ENCODE results near the gene UST.
"Not testable (repeated sequence)": the region's sequence is repeated elsewhere in the genome, so short reads cannot be mapped to it uniquely, and the experiment has no call there.

Gene UST

DNA sequence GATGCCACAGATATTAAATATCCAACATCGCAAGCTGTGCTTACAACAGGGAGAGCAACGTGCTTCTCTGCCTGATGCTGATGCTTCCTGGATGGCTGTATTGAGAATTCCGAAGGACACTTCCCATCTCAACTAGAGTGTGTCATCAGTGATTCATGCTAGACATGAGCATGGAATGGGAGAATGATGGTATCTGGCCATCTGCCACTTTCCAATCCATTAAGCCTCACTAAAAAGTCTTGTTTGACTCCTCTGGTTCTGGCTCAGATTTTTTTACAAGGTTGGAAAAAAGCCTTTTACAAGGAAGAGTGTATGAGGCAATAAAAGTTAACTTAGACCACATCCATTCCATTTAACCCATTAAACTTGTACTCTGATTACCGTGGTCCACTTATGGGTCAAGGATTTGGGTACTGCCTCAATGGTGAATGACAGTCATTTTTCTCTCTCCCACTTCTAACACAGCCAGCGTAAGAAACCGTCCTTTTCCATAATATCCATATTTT is 265.3 kb downstream of the UST start:
- DNase-seq: peak; percentile 99

- DNase-seq: no peak
Observed at GRCh38 chr6:149013586-149014344, 266.9 kb downstream of the UST start.

DNA sequence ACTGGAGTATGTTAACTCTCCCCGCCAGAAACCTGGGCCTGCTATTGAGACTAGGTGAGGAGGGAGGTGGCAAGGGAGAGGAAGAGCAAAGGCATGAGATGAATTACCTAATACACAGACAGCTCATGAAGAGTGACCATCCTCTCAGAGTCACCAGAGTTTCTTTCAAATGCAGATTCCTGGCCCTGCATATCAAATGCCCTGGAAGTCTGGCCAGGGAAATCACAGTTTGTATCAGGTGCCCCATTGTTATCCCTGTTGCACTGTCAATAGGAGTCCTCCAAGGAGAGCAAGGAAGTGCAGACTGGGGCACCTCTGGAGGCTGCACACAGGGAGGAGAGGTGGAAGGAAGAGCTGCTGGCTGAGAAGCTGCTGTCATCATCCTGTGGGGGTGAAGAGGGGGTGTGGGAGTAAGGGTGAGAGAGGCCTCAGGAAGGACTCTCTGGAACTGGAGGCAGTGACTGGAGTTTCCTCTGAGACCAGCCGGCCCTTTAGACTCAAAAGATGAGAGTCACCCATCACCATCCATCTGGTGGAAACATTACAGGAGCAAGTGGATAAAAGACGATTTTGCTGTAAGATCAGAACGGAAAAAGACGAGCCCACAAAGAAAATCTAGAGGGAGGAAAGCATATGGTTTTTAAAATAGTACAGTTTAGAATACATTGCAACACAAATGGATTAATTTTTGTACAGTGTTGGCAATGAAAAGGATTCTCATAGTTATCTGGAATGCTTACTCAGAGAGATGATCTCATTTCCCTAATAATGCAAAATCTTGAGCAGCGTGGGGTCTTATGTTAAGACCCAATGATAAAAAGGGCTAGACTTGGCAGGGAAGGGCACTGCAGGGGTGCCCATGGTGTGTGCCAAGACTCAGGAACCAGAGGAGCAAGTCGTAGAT is 268.1 kb downstream of the UST start:
- peak; percentile 91 for DNase-seq

- DNase-seq: peak; percentile 43
Observed at GRCh38 chr6:149015535-149016525, 269.0 kb downstream of the UST start.

DNA sequence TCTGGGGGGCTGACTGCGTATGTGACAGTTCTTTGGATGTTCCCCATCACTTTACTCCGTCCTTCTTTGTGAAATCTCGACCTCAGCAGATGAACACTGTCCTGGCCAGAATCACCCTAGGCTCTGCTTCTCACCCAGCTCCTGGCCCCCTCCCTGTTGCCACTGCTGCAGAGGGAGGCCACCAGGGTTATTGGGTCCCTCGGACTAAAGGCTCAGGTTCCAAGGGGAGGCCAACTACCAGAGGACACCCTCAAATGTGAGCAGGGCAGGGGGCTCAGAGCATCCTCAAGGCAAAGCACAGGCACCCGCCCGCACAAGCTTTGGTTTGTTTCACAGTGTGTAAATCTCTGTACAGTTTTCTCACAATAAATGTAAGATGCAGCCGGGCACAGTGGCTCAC is 269.9 kb downstream of the UST start:
- DNase-seq: no peak

DNA sequence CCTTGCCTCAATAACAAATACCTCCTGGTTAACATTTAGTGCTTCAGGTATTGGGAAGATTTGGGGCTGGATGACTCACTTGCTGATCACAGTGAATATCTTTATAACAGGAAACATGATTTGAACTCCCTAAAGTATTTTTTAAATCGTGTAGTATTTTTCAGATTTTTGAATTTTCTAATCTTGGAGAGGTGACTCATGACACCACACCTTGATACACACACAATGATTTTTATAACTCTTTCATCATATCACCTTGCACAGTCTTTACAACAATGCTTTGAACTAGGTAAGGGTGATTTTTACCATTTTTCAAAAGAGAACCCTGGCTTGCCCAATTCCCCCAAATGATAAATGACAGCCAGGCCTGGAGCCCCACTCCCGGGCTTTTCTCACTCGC is 273.5 kb downstream of the UST start:
- DNase-seq: no peak

GRCh38 chr6:149024361-149024760 is 277.5 kb downstream of the UST start:
- DNase-seq: no peak

DNA sequence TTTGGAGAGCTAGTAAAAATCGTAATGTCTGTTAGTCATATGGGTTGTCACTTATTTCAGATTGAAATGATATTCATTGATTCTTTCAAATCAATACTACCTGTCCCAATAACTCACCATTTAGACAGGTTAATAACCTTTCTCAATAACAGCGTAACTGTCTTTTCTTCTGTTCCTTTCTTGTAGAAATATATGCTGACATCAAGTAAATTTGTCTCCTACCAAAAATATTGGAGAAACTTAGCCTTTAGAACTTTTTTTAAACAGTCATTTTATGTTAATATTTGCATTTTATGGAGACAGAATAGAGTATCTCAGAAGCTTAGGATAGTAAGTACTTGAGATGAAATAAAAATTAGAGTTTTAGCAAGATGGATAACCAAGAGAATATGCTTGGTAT is 278.2 kb downstream of the UST start:
- DNase-seq: no peak

GRCh38 chr6:149026530-149026942 is 279.7 kb downstream of the UST start:
- DNase-seq: peak; percentile 97

GRCh38 chr6:149027484-149027883 is 280.7 kb downstream of the UST start:
- no peak for DNase-seq

GRCh38 chr6:149028767-149029405 is 282.1 kb downstream of the UST start:
- peak; percentile 90 for DNase-seq

GRCh38 chr6:149031201-149031858 is 284.5 kb downstream of the UST start:
- DNase-seq: no peak

- peak; percentile 94 for DNase-seq
Observed at GRCh38 chr6:149031859-149032598, 285.2 kb downstream of the UST start.

DNA sequence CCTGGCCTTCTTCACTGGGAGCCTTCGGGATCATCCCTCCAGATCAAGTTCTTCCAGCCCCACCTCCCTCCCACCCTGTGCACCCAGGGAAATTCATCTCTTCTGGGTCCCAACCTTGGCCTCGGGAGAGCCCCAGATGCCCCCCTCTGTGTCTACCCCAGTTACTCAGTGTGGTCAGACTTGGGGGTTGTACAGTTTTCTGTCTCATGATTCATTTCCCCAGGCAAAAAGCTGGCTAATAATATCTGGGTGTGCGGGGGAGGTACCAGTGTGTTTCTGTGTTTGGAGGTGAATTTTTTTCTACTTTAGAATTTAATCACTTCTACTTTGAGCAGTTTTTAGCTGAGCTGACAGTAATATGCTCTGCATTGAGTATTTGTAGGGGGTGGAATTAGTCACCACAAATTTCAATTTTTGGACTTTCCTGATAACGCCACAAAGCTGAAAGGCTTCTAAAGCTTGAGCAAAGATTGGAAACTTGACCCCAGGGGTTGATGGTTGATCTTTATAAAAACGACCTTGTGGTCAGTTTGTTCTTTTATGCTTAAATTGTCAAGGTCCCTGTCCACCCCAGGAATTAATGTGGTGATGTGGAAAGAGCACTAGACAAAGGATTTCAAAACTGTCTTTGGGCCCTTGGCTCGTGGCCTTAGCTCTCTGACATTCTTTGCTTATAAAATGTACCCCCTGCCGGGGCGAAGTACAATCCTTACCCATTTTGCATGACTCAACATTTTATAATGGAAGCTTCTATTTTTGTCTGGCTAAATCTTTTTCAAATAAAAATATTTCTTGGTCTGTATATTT is 286.0 kb downstream of the UST start:
- DNase-seq: peak; percentile 98

DNA sequence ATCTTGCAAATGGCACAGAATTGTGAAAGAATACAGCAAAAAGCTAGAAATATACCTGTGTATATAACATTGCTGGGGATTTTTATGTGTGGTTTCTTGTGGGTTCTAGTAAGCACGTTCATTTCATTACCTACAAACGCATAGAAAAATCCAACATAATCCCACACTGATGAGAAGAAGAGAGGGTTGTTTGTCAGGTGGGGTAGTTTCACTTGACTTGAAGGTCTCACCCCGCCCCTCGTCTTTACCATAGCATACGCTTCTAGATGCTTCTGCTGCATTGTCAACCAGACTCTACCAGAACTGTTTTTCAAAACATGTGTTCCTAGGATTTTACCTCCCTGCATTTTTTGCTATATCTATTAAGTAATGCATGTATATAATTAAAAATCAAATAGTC is 286.6 kb downstream of the UST start:
- DNase-seq: no peak

- DNase-seq: no peak
Observed at GRCh38 chr6:149035766-149036165, 288.9 kb downstream of the UST start.

- peak; percentile 76 for DNase-seq
Observed at GRCh38 chr6:149037051-149037671, 290.3 kb downstream of the UST start.

GRCh38 chr6:149039025-149039424 is 292.2 kb downstream of the UST start:
- DNase-seq: not testable (repeated sequence)

GRCh38 chr6:149041953-149042352 is 295.1 kb downstream of the UST start:
- no peak for DNase-seq

Measured in fibroblast of skin of scalp (primary cell).